OCI-LY3 (cell line): ENCODE data around the gene MACROD2.

Experiments
- H2AFZ ChIP-seq: fragments of 200-600, 300-600 bp; shearing (Covaris generic); 2 replicates; pipeline ENCODE4 v1.6.0; 2014; ENCODE audit warnings: antibody characterized with exemption, low read depth, low read length
- H3K27ac ChIP-seq: fragments of 200-600, 300-600 bp; sonication (generic); 2 replicates; pipeline ENCODE4 v1.5.1; 2014; ENCODE audit warnings: mild to moderate bottlenecking, low read length, moderate library complexity, mixed read lengths
- H3K27me3 ChIP-seq: fragments of 200-600, 300-600 bp; sonication (generic); 2 replicates; pipeline ENCODE4 v1.6.1; 2014; ENCODE audit warnings: low read depth, low read length, mixed read lengths
- H3K36me3 ChIP-seq: fragments of 200-600, 300-600 bp; sonication (generic); replicated peaks from 2 replicates; pipeline ENCODE3; 2014; ENCODE audit warnings: low read depth, low read length, mixed read lengths
- H3K4me1 ChIP-seq: fragments of 300-600, 200-600 bp; sonication (generic); 2 replicates; pipeline ENCODE4 v1.6.1; 2014; ENCODE audit warnings: low read length, mixed read lengths
- H3K4me2 ChIP-seq: fragments of 200-600, 300-600 bp; sonication (generic); 2 replicates; pipeline ENCODE4 v1.6.1; 2014; ENCODE audit warnings: low read length, mixed read lengths
- H3K4me3 ChIP-seq: fragments of 300-600, 200-600 bp; sonication (generic); 2 replicates; pipeline ENCODE4 v1.5.1; 2014; ENCODE audit warnings: antibody characterized with exemption, mild to moderate bottlenecking, low read length, moderate library complexity
- H3K79me2 ChIP-seq: fragments of 300-600, 200-600 bp; shearing (Covaris generic); 2 replicates; pipeline ENCODE4 v1.6.1; 2014; ENCODE audit warnings: mild to moderate bottlenecking, low read length, mixed read lengths
- H3K9ac ChIP-seq: fragments of 300-600, 200-600 bp; shearing (Covaris generic); 2 replicates; pipeline ENCODE4 v1.6.0; 2014; ENCODE audit warnings: mild to moderate bottlenecking, low read length, moderate library complexity
- H3K9me3 ChIP-seq: fragments of 200-600, 300-600 bp; shearing (Covaris generic); 2 replicates; pipeline ENCODE4 v1.6.1; 2014; ENCODE audit warnings: low read length, mixed read lengths; ENCODE audit not compliant: insufficient read depth
- H4K20me1 ChIP-seq: fragments of 200-600, 300-600 bp; sonication (generic); 2 replicates; pipeline ENCODE4 v1.6.1; 2016; ENCODE audit warnings: low read length, mixed read lengths; ENCODE audit not compliant: insufficient read depth
- EZH2phosphoT487 ChIP-seq: fragments of 200-600 bp; shearing (Covaris generic); IDR thresholded peaks from 2 replicates; pipeline ENCODE4 v1.6.1; 2018; ENCODE audit warnings: antibody characterized with exemption, mixed run types, low read depth
- TF ChIP-seq, protein P1 (sequence below): fragments of 200-600, 300-600 bp; sonication (generic); IDR thresholded peaks from 2 replicates; pipeline ENCODE4 v1.5.1; 2014; ENCODE audit warnings: antibody characterized with exemption, low read length, low read depth

Gene MACROD2

DNA sequence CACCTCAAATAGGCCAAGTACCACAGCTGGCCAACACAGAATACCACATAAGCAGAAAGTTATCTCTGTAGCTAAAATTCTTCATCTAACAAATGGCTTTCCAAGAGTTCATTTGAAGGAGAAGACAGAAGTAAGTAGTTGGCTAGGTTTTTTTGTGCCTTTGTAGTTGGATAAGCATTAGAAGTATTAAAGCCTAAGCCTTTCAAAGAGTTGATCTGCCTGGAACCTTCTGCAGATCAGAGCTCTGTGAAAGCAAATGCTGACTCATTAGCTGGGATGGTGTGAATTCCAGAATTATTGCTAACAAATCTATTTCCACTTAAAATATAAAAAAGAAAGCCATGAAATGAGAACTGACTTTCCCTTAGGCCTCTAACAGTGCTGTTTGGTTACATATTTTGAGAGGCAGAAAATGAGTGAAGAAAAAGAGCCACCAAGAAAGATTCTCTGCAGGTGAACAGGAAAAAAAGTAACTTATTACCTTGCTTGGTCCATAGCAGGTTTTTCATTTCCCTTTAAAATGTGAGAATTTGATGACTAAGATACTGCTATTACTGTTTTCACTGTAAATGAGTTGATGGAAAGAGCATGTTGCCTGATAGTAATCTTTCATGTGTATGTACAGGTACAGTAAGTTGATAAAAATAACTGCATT lies 1105.3 kb downstream of the MACROD2 start:
- Histone ChIP-seq H4K20me1 (no peaks in the 10 kb centered on the region), H3K36me3 (no peaks in the 10 kb centered on the region), H3K4me1 (peaks cover 16% of the 10 kb centered on the region), H3K9me3 (0 out of 2 replicates have a peak, but pooled peaks cover 5% of the 10 kb centered on the region), H2AFZ (no peak overlapping the region), H3K27me3 (no peaks in the 10 kb centered on the region), H3K9ac (no peak overlapping the region), H3K27ac (peak overlapping the region; percentile 57), H3K4me2 (peak overlapping the region; percentile 44), H3K4me3 (0 out of 2 replicates have a peak overlapping the region, but pooled peaks have one; percentile 3), H3K79me2 (no peaks in the 10 kb centered on the region)
- no peak for TF ChIP-seq EZH2phosphoT487
- TF ChIP-seq, protein P1, sequence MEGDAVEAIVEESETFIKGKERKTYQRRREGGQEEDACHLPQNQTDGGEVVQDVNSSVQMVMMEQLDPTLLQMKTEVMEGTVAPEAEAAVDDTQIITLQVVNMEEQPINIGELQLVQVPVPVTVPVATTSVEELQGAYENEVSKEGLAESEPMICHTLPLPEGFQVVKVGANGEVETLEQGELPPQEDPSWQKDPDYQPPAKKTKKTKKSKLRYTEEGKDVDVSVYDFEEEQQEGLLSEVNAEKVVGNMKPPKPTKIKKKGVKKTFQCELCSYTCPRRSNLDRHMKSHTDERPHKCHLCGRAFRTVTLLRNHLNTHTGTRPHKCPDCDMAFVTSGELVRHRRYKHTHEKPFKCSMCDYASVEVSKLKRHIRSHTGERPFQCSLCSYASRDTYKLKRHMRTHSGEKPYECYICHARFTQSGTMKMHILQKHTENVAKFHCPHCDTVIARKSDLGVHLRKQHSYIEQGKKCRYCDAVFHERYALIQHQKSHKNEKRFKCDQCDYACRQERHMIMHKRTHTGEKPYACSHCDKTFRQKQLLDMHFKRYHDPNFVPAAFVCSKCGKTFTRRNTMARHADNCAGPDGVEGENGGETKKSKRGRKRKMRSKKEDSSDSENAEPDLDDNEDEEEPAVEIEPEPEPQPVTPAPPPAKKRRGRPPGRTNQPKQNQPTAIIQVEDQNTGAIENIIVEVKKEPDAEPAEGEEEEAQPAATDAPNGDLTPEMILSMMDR = no peak

DNA sequence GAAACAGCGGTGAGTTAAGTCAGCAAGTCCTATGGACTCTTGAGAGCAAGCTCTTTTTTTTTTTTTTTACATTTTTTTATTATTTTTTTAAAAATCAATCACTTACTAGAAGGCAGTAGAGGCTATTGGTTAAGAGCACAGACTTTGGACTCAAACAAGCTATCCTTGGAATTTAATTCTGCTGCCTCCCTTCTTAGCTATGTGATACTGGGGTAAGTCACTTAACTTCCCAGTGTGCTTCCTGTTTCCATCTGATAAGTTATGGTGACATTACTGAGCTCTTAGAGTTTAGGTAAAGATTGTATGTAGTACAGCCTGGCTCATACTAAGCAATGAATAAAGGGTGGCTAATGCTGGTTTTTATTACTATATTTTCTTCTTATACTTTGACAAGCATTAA lies 1112.6 kb downstream of the MACROD2 start:
- no peak overlapping the region for H2AFZ ChIP-seq
- no peak overlapping the region for H3K27ac ChIP-seq
- H3K4me3 ChIP-seq = no peak overlapping the region
- H3K4me2 ChIP-seq = no peak overlapping the region
- H3K27me3 ChIP-seq = no peaks in the 10 kb centered on the region
- H4K20me1 ChIP-seq = no peaks in the 10 kb centered on the region
- no peaks in the 10 kb centered on the region for H3K9me3 ChIP-seq
- H3K36me3 ChIP-seq = no peaks in the 10 kb centered on the region
- no peak overlapping the region for H3K9ac ChIP-seq
- no peak for TF ChIP-seq EZH2phosphoT487
- TF ChIP-seq, protein P1 = no peak
- H3K4me1 ChIP-seq = peaks cover 8% of the 10 kb centered on the region
- H3K79me2 ChIP-seq = no peaks in the 10 kb centered on the region

DNA sequence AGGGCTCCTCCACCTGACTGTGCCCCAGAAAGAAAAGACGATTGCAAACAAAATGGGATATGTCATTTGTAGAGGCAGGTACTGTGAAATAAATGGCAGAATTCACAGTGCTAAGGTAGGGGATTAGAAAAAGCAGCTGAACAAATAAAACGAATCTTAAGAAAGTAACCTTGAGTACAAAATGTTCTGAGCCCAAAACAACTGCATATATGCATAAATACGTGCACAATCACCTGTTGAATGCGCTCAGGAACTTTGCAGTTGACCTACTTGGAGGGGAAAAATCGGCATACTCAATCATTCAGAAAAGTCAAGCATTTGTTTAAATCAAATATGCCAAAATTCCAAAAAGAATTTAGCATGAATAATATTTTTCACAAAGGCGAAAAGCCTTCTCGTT lies 1114.2 kb downstream of the MACROD2 start:
- TF ChIP-seq, protein P1 = no peak
- TF ChIP-seq EZH2phosphoT487 = no peak
- Histone ChIP-seq H3K9me3 (no peaks in the 10 kb centered on the region), H3K4me1 (peaks cover 13% of the 10 kb centered on the region), H4K20me1 (no peaks in the 10 kb centered on the region), H3K27ac (no peak overlapping the region), H3K36me3 (no peaks in the 10 kb centered on the region), H3K9ac (no peak overlapping the region), H3K4me2 (no peak overlapping the region), H3K27me3 (no peaks in the 10 kb centered on the region), H2AFZ (no peak overlapping the region), H3K4me3 (no peak overlapping the region), H3K79me2 (no peaks in the 10 kb centered on the region)

DNA sequence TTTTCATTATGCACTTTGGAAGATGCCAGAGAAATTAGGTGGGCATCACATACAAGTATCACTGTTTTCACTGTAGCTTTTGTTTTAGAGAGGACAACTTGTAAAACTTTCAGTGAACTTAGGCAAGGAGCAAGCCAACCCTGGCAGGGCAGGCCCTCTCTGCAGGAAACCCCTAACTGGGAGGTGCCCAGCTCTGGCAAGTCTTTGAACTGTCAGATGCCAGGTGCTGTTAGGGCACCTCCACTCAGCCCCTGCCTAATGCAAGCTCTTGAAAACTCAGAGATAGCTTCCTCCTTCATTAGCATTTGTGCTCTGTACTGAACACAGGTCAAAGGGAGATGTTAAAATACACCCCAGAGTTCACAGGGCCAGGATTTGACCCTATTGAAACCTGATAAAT lies 1116.3 kb downstream of the MACROD2 start:
- Histone ChIP-seq H3K9me3 (no peaks in the 10 kb centered on the region), H3K4me3 (no peak overlapping the region), H3K36me3 (no peaks in the 10 kb centered on the region), H3K9ac (no peak overlapping the region), H3K4me1 (peaks cover 13% of the 10 kb centered on the region), H4K20me1 (no peaks in the 10 kb centered on the region), H3K27me3 (no peaks in the 10 kb centered on the region), H3K27ac (no peak overlapping the region), H3K4me2 (no peak overlapping the region), H2AFZ (no peak overlapping the region), H3K79me2 (no peaks in the 10 kb centered on the region)
- TF ChIP-seq, protein P1 = no peak
- TF ChIP-seq EZH2phosphoT487 = no peak
